ENCODE data around the gene TMEFF2. TPM values are rescaled to one million over a fixed set of nuclear protein-coding genes. Genes with fewer than 3 reads are reported as not detected.

TMEFF2 gene
- total RNA-seq, 1 donor from 2014 or later: not detected

- TF ChIP-seq CTCF (IDR thresholded peaks at IDR 0.05) (no peak), POLR2A (IDR thresholded peaks at IDR 0.05) (no peak), POLR2AphosphoS5 (IDR thresholded peaks at IDR 0.05; ENCODE audit: insufficient read depth in 1 of 2, low read depth in 1 of 2) (no peak)
- peaks cover 5% of the 10 kb centered on the region for H3K4me1 ChIP-seq
- no peaks in the 10 kb centered on the region for H3K9me3 ChIP-seq
- no peak overlapping the region for H3K27ac ChIP-seq
- H3K4me3 ChIP-seq: no peak overlapping the region
- H3K36me3 ChIP-seq: no peaks in the 10 kb centered on the region
- DNase-seq (ENCODE audit: extremely low spot score in 2 of 2): no peak
- intact Hi-C loops (cut with DNase I): loop anchor here (10.0 kb wide), 1 partner anchor 1001 kb away; no protein-coding TSS in a partner anchor
- no peaks in the 10 kb centered on the region for H3K27me3 ChIP-seq
Observed at GRCh38 chr2:192165842-192166241, 28.9 kb downstream of the TMEFF2 start.

GRCh38 chr2:192162392-192163042, 32.2 kb downstream of the TMEFF2 start:
- no peak overlapping the region for H3K27ac ChIP-seq

GRCh38 chr2:192161656-192162290, 33.0 kb downstream of the TMEFF2 start:
- no peak overlapping the region for H3K27ac ChIP-seq
- H3K4me3 ChIP-seq: peak overlapping the region in 1 of 2 donors; percentile 17
- no peaks in the 10 kb centered on the region for H3K27me3 ChIP-seq
- H3K4me1 ChIP-seq: peaks cover 5% of the 10 kb centered on the region
- intact Hi-C loops (cut with DNase I): loop anchor here (2.0 to 10.0 kb wide), 3 partner anchors 349 to 997 kb away; no protein-coding TSS in a partner anchor
- no peaks in the 10 kb centered on the region for H3K36me3 ChIP-seq
- no peak for DNase-seq (ENCODE audit: extremely low spot score in 2 of 2)
- TF ChIP-seq POLR2AphosphoS5 (IDR thresholded peaks at IDR 0.05; ENCODE audit: insufficient read depth in 1 of 2, low read depth in 1 of 2) (no peak), CTCF (IDR thresholded peaks at IDR 0.05) (no peak), POLR2A (IDR thresholded peaks at IDR 0.05) (no peak)
- H3K9me3 ChIP-seq: no peaks in the 10 kb centered on the region

More at GRCh38 chr2:192162392-192163042, 32.2 kb downstream of the TMEFF2 start:
- peak overlapping the region in 1 of 2 donors; percentile 17 for H3K4me3 ChIP-seq
- DNase-seq (ENCODE audit: extremely low spot score in 2 of 2): no peak
- no peaks in the 10 kb centered on the region for H3K36me3 ChIP-seq
- peak; percentile 94 to 97 (median 95) for TF ChIP-seq CTCF (IDR thresholded peaks at IDR 0.05)
- no peak for TF ChIP-seq POLR2AphosphoS5 (IDR thresholded peaks at IDR 0.05; ENCODE audit: insufficient read depth in 1 of 2, low read depth in 1 of 2)
- intact Hi-C loops (cut with DNase I): loop anchor here (5.0 to 10.0 kb wide), 2 partner anchors 605 to 998 kb away; no protein-coding TSS in a partner anchor
- no peaks in the 10 kb centered on the region for H3K9me3 ChIP-seq
- peaks cover 5% of the 10 kb centered on the region for H3K4me1 ChIP-seq
- no peaks in the 10 kb centered on the region for H3K27me3 ChIP-seq

GRCh38 chr2:192159736-192160135, 35.0 kb downstream of the TMEFF2 start:
- intact Hi-C loops (cut with DNase I): loop anchor here (2.0 to 10.0 kb wide), 3 partner anchors 347 to 995 kb away; no protein-coding TSS in a partner anchor
- no peaks in the 10 kb centered on the region for H3K27me3 ChIP-seq
- H3K36me3 ChIP-seq: no peaks in the 10 kb centered on the region
- TF ChIP-seq POLR2A (IDR thresholded peaks at IDR 0.05): no peak
- no peak for TF ChIP-seq POLR2AphosphoS5 (IDR thresholded peaks at IDR 0.05; ENCODE audit: insufficient read depth in 1 of 2, low read depth in 1 of 2)
- TF ChIP-seq CTCF (IDR thresholded peaks at IDR 0.05): no peak
- DNase-seq (ENCODE audit: extremely low spot score in 2 of 2): no peak
- H3K27ac ChIP-seq: no peak overlapping the region
- H3K9me3 ChIP-seq: no peaks in the 10 kb centered on the region
- peaks cover 5% of the 10 kb centered on the region for H3K4me1 ChIP-seq
- H3K4me3 ChIP-seq: no peak overlapping the region

GRCh38 chr2:192159208-192159607, 35.5 kb downstream of the TMEFF2 start:
- no peaks in the 10 kb centered on the region for H3K27me3 ChIP-seq
- no peak overlapping the region for H3K27ac ChIP-seq
- H3K36me3 ChIP-seq: no peaks in the 10 kb centered on the region
- no peaks in the 10 kb centered on the region for H3K9me3 ChIP-seq
- DNase-seq (ENCODE audit: extremely low spot score in 2 of 2): no peak
- intact Hi-C loops (cut with DNase I): no loop called here
- H3K4me3 ChIP-seq: no peak overlapping the region
- H3K4me1 ChIP-seq: peaks cover 5% of the 10 kb centered on the region
- TF ChIP-seq CTCF (IDR thresholded peaks at IDR 0.05): no peak
- TF ChIP-seq POLR2AphosphoS5 (IDR thresholded peaks at IDR 0.05; ENCODE audit: insufficient read depth in 1 of 2, low read depth in 1 of 2): no peak
- no peak for TF ChIP-seq POLR2A (IDR thresholded peaks at IDR 0.05)
